Stimulated activated CD4-positive, alpha-beta T cell treated with anti-CD3 and anti-CD28 coated beads, Interleukin-12 subunit alpha, Interleukin-12 subunit beta, amount 100 ng/mL, for 48 hours (primary cell): ENCODE data around the gene RAMP2.
A peak's percentile ranks its signal among the peaks of the same experiment; 100 is the strongest.
"Not testable (repeated sequence)": the region's sequence is repeated elsewhere in the genome, so short reads cannot be mapped to it uniquely, and the experiment has no call there.

Experiments
- DNase-seq, 3 donors: peaks; one replicate each; pipeline ENCODE4 v3.0.0-alpha.2; 2020; ENCODE audit warnings: low read depth in 2 of 3, low spot score in 1 of 3

The RAMP2 gene

DNA sequence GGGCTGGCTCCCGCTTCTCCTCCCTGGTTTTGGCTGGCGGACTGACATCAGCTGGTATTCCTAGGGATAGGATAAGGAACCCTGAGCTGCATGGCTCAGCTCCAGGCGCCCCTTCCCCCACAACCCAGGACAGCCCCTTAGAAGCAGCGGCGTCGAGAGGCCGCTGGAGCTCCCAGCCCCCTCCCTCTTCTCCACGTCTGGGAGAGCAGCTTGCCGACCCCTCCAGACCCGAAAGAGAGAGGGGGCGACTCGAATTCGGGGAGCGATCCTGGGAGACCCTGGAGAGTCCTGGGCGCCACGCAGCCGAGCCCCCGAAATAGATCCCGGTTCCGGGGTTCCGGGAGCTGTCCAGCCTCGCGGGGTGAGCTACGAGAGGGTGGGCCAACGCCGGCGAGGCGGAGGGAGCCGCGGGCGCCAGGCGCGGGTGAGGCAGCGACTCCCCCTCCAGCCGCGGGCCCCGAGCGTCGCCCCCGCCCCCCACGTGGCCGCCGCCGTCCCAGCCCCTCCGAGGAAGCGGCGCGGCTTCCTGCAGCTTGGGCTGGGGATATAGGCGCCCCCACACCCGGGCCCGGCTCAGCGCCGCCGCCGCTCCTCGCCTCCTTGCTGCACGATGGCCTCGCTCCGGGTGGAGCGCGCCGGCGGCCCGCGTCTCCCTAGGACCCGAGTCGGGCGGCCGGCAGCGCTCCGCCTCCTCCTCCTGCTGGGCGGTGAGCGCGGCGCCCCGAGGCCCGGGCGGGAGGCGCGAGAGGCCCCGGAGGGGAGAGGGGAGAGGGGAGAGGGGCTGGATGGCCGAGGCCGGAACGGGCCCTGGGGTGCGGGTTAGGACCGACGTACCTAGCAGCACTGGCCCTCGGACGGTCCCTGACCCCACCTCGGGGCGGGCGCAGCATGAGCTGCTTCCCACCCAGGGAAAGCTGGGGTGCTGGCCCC is at the start of gene RAMP2:
RAMP2 (plus strand) TSS at position 576 of the 930 bp plus-strand sequence; CDS start at position 611, 35 bp downstream.
- DNase-seq, result no peak

- DNase-seq, result peak in 1 of 3 donors; percentile 32
Measured at GRCh38 chr17:42720996-42721583, 39.9 kb upstream of the RAMP2 start.

- DNase-seq, result no peak
Measured at GRCh38 chr17:42723636-42724035, 37.4 kb upstream of the RAMP2 start.

DNA sequence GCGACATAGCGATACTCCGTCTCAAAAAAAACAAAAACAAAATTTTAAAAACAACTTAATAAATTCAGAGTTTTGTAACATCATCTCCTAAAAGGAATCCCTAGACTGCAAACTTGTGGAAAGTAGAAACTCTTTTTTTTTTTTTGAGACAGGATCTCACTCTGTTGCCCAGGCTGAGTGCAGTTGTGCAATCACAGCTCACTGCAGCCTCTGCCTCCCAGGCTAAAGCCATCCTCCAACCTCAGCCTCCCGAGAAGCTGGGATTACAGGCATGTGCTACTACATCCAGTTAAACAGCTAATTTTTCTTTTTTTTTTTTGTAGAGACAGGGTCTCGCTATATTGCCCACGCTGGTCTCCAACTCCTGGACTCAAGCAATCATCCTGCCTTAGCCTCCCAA is 35.9 kb upstream of the RAMP2 start:
- DNase-seq, result no peak

DNA sequence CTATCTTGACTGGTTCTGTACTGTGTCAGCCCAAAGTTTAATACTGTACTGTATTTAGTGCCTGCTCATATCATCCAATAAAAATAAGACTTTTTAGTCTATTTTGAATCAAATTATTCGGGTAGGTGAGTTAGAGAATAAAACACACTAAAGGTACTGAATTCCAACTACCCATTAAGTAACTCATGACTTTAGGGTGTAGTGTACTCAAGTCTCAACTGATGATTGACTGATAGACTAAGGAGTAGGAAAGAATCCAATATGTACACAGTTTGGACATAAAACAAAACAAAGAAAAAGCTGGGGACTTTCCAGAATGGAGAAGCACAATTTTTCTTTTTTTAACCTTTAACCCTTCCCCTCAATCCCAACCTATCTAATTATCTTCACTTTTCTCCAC is 20.3 kb upstream of the RAMP2 start:
- no peak for DNase-seq

GRCh38 chr17:42742916-42743315 is 18.1 kb upstream of the RAMP2 start:
- DNase-seq, result not testable (repeated sequence)

DNA sequence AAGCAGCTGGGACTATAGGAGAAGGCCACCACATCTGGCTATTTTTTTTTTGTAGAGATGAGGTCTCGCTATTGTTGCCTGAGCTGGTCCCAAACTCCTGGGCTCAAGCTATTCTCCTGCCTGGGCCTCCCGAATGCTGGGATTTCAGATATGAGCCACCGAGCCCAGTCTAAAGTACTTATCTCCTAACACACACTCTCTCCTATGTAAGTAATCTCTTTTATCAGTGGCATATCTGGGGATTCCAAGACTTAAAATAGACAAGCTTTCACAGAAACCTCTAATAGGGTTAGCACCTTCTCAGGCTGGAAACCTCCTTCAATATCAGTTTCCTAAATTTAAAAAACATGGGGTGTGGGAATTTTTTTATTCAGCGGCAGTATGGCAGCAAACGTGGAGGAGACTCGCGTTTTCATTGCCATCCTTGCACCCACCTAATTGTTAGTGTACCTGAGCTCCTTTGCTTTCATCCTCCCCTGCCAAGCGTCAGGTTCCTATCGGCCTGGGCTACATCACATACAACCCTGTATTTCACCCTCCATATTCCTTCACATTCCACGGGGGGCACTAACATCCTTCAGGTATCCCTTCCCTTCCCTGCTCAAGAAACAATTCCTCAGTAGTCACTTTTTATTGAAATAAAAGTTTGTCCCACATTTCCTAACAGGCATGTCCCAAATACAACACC is 17.3 kb upstream of the RAMP2 start:
- no peak for DNase-seq

DNA sequence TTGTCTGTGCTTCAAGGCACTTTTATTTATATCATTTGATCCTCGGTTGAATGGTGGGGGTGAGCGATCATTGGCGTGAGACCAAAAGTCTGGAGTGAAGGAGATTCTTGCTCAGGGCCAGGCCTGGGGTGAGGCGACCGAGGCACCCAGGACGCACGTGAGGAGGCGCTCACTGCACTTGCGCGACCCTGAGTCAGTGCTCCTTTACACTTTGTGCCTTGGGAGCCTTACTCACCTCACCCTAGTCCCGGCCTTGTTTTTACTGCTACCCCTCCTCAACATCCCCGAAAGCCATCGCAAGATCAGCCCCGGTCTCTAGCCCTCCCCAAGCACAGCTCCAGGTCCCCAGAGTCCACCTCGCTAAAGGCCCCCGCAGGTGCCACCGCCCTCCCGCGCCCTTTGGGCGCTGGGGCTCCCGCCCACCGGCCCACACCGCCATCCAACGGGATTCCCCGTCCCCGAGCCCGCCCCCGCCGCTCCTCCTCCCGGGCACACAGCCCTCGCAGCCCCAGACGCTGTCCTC is 16.7 kb upstream of the RAMP2 start:
- peak; percentile 54 to 77 (median 55) for DNase-seq

GRCh38 chr17:42744806-42745617 is 16.0 kb upstream of the RAMP2 start, which contains the start of gene EZH1:
Gene EZH1 (minus strand): TSS chr17:42745040. CDS start chr17:42728941, 16,099 bp downstream.
- DNase-seq, result peak; percentile 80 to 86 (median 86)

DNA sequence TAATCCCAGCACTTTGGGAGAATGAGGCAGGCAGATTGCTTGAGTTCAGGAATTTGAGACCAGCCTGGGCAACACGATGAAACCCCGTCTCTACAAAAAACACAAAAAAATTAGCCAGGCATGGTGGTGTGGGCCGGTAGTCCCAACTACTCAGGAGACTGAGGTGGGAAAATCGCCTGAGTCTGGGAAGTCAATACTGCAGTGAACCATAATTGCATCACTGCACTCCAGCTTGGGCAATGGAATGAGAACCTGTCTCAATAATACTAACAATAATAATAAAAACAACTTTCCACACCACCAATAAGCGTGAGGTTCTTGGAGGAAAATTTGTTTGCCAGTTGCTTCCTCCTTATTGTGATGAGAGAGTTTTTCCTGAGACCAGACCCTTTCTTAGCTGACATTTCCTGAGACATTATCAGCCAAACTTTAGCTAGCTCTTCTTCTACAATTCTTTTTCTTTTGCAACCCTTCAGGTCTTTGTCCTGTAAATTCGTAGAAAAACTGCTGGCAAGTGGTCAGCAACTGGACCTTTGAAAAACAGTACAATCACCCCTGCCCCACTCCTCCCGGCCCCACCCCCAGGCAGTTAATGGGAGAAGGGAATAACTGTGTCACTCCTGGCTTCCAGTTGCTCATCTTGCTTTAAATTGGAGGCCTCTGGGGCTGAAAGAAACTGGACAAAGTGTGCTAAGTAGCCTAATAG is 12.7 kb upstream of the RAMP2 start:
- DNase-seq, result no peak

- no peak for DNase-seq
Measured at GRCh38 chr17:42748908-42749798, 11.9 kb upstream of the RAMP2 start.

DNA sequence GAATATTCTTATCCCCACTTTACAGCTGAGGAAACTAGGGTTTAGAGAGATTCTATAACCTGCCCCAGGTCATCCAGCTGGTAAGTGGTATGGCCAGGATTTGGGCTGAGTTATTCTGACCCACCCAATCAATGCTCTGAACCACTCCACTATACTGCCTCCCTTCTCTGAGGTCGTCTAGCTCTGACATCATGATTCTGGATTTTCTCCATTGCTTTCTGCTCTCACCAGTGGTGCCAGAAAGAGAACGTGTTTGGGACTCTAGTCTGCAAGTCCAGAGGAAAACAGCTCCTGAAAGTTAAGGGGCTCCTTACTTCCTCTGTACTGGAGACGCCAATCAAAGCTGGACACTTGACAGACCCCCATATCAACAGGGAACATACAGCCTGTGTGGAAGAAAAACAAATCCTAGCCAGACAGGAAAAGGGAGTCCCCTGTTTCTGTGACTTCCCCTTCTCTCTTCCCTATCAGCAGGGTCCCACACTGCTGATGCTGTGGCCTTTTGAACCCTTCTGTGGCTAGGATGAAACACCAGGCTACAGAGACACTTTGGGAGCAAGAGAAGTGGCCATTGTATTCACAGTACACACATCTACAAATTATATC is 10.2 kb upstream of the RAMP2 start:
- DNase-seq, result no peak

- DNase-seq, result no peak
Measured at GRCh38 chr17:42751628-42752027, 9.4 kb upstream of the RAMP2 start.

DNA sequence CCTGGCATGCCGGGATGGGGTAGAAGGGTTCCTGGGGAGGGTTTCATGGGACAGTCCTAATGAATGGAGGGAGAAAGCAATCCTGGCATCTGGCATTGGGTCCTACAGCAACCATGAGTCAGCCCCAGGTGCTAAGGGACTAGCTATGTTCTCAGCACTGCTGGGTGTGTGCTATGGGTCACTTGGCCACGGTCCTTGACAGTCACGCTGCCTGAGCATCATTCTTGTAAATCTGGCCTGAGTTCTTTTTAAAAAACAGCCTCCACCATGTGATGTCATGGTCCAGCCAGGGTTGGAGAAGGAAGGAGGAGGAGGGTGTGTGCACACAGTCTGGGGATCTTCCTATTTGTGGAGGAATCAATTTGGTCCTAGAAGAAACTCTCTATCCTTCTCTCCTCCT is 6.2 kb upstream of the RAMP2 start:
- no peak for DNase-seq

- no peak for DNase-seq
Measured at GRCh38 chr17:42759982-42760651, 910 bp upstream of the RAMP2 start.

DNA sequence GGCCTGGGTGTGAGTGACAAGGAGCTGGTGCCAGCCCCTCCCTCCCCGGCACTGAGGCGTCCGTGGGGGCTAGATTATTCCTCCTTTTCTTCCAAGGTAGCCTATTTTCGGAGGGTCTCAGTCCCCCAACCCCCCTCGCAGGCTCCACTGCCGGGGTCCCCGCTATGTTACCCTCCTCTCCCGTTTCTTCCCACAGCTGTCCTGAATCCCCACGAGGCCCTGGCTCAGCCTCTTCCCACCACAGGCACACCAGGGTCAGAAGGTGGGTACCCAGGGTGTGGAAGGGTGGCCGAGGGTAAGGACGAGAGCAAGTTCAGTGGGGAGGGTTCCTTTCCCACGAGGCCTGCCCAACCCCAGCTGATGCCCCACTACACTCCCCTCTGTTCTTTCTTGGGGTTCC is 611 bp downstream of the RAMP2 start:
- DNase-seq, result no peak

- DNase-seq, result no peak
Measured at GRCh38 chr17:42766124-42766523, 5.1 kb downstream of the RAMP2 start.

DNA sequence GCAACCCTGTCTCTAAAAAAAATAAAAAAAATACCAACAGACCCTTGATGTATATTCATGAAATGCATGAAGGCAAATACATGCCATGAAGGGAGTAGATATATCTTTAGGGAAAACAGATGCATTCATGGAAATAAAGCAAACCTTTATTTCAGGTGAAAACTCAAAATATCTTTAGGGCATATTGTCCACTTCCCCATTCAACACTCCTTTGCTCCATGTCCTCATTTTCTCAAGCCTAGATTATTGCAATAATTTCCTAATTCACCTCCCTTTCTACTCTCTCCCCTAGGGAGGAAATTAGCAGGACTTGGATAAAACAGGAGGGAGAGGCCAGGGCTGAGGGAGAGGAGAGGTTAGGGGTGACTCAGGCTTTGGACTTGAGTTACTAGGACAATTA is 6.5 kb downstream of the RAMP2 start:
- DNase-seq, result no peak
